ENCODE data around the gene PML. TPM values are rescaled to one million over a fixed set of nuclear protein-coding genes. Genes with fewer than 3 reads are reported as not detected.
A peak's percentile ranks its signal among the peaks of the same experiment; 100 is the strongest.

Gene PML
- total and polyA plus RNA-seq, 2 of the 4 experiments (the other 2 are of a cell fraction): 8.8 to 22.6 TPM

GRCh38 chr15:74035121-74036017 lies 40.9 kb downstream of the PML start (continued):
- TF ChIP-seq POLR2A (IDR thresholded peaks at IDR 0.05; ENCODE audit: low read depth, low read length) (no peak), MAFK (IDR thresholded peaks at IDR 0.05; ENCODE audit: low read depth, low read length) (no peak)

- H3K4me1 ChIP-seq (ENCODE audit: control insufficient read depth, insufficient read depth, low read length): peaks cover 30% of the 10 kb centered on the region
- no peaks in the 10 kb centered on the region for H3K9me3 ChIP-seq (ENCODE audit: control insufficient read depth, insufficient read depth, low read length)
- no peak overlapping the region for H2BK15ac ChIP-seq (ENCODE audit: low read depth, low read length)
- H2AK5ac ChIP-seq (ENCODE audit: low read depth, low read length): 0 out of 2 replicates have a peak overlapping the region, but pooled peaks have one; percentile 52
- peaks cover 40% of the 10 kb centered on the region for H3K36me3 ChIP-seq (ENCODE audit: control insufficient read depth, insufficient read depth, low read length)
- ChIA-PET POLR2A (ENCODE audit: unreplicated experiment) (no interaction called here), CTCF (interaction anchor here (0.7 to 2.4 kb wide), 6 partner anchors 9 to 68 kb away, joined by 3 to 9 read pairs (median 4); no protein-coding TSS in a partner anchor)
- no peak overlapping the region for H3K56ac ChIP-seq (ENCODE audit: extremely low read depth, insufficient read depth, low read length)
- no peak overlapping the region for H3K4me2 ChIP-seq (ENCODE audit: low read depth, low read length)
- H2BK120ac ChIP-seq (ENCODE audit: low read depth, low read length): no peak overlapping the region
- no peaks in the 10 kb centered on the region for H4K20me1 ChIP-seq (ENCODE audit: insufficient read depth, low read length)
- 0 out of 2 replicates have a peak overlapping the region, but pooled peaks have one; percentile 27 for H3K4ac ChIP-seq (ENCODE audit: low read depth, low read length)
- BruUV-seq (replicated peaks): no TSS peak
- no peak overlapping the region for H2BK5ac ChIP-seq (ENCODE audit: low read depth, low read length, poor library complexity, severe bottlenecking)
- H3K4me3 ChIP-seq (ENCODE audit: insufficient read depth, low read depth, low read length): no peak overlapping the region
- ATAC-seq (ENCODE audit: low read depth): peak; percentile 55
- in situ Hi-C loops (cut with MboI; ENCODE audit: low sequenced_read_pairs): loop anchor here (5.0 kb wide), 1 partner anchor 44 kb away; the partner anchor contains the start of genes PML and STOML1
- peaks cover 2 to 16% of the 10 kb centered on the region in 2 experiments; a peak in 3 of 4 replicates for H3K79me1 ChIP-seq (ENCODE audit: low read depth in 1 of 2, low read length in 2 of 2)
- H3K9me1 ChIP-seq (ENCODE audit: insufficient read depth, low read length): peaks cover 22% of the 10 kb centered on the region
- 65% methylated on average over 8 of the region's 21 CpGs; no CpG with 5 or more reads in 1 of the 2 experiments for WGBS, 2 experiments (ENCODE audit: extremely low coverage in 2 of 2, insufficient read length in 1 of 2)
- no peak overlapping the region for H3K23ac ChIP-seq (ENCODE audit: low read depth, low read length)
- no peak overlapping the region for H3K14ac ChIP-seq (replicated peaks; ENCODE audit: low read depth, low read length)
- peak overlapping the region; percentile 10 for H2AK9ac ChIP-seq (replicated peaks; ENCODE audit: low read depth, low read length, poor library complexity)
- no peak overlapping the region for H4K91ac ChIP-seq (ENCODE audit: insufficient read depth, low read depth, low read length)
- no peaks in the 10 kb centered on the region for H3K27me3 ChIP-seq (ENCODE audit: control insufficient read depth, insufficient read depth, low read length)
- no peak overlapping the region for H3K18ac ChIP-seq (ENCODE audit: low read depth, low read length)
- H4K5ac ChIP-seq (ENCODE audit: low read depth, low read length): no peak overlapping the region
- dilution Hi-C loops (cut with HindIII; ENCODE audit: low sequenced_read_pairs, unreplicated experiment): no loop called here
- no peak overlapping the region for H3K27ac ChIP-seq (ENCODE audit: insufficient read depth, low read length)
- no peak overlapping the region for H4K8ac ChIP-seq (ENCODE audit: low read depth in 2 of 2, low read length in 2 of 2)
- intact Hi-C loops (cut with micrococcal nuclease): loop anchor here (1.0 kb wide), 1 partner anchor 63 kb away; no protein-coding TSS in a partner anchor
- H2AFZ ChIP-seq (replicated peaks; ENCODE audit: low read length, poor library complexity): no peak overlapping the region
- no peak overlapping the region for H3K9ac ChIP-seq (ENCODE audit: low read depth, low read length)
- H2BK20ac ChIP-seq (ENCODE audit: low read depth, low read length): no peak overlapping the region
- peak; percentile 73 for DNase-seq
- TF ChIP-seq ELK1 (IDR thresholded peaks at IDR 0.05; ENCODE audit: borderline replicate concordance, low read depth, low read length) (no peak), CHD1 (IDR thresholded peaks at IDR 0.05; ENCODE audit: low read depth, low read length) (no peak), RAD21 (IDR thresholded peaks at IDR 0.05; ENCODE audit: low read length) (peak; percentile 68), BHLHE40 (IDR thresholded peaks at IDR 0.05; ENCODE audit: low read depth, low read length) (no peak), USF2 (IDR thresholded peaks at IDR 0.05; ENCODE audit: low read depth, low read length) (no peak), CTCF (conservative IDR thresholded peaks at IDR 0.05; ENCODE audit: low read depth, low read length) (peak; percentile 69), MAZ (IDR thresholded peaks at IDR 0.05; ENCODE audit: borderline replicate concordance, low read depth, low read length) (no peak)
Measured at GRCh38 chr15:74036271-74037170, 42.0 kb downstream of the PML start.

All from IMR-90 (cell line).